HepG2 (cell line): ENCODE measurements around the gene PNN. TPM values are rescaled to one million over a fixed set of nuclear protein-coding genes. Genes with fewer than 3 reads are reported as not detected.

ENCODE experiments used
- ARID2 ChIP-seq: sonication (generic); formaldehyde crosslinking; IDR thresholded peaks from 2 replicates; pipeline ENCODE4 v1.8.1; 2022; ENCODE audit warnings: mild to moderate bottlenecking, missing genetic modification reagents, borderline replicate concordance
- ARID5B ChIP-seq: IDR thresholded peaks from 2 replicates; pipeline ENCODE4 v1.4.0; 2020; ENCODE audit warnings: mild to moderate bottlenecking, missing genetic modification reagents
- CCDC6 ChIP-seq: sonication (generic); formaldehyde crosslinking; IDR thresholded peaks from 2 replicates; pipeline ENCODE4 v1.8.1; 2022; ENCODE audit warnings: mild to moderate bottlenecking, missing genetic modification reagents, moderate library complexity
- DR1 ChIP-seq: sonication (generic); formaldehyde crosslinking; IDR thresholded peaks from 2 replicates; pipeline ENCODE4 v1.8.0; 2021; ENCODE audit warnings: mild to moderate bottlenecking, missing genetic modification reagents, inconsistent platforms
- EED ChIP-seq: sonication (generic); formaldehyde crosslinking; IDR thresholded peaks from 2 replicates; pipeline ENCODE4 v1.5.0; 2020; ENCODE audit warnings: mild to moderate bottlenecking, missing genetic modification reagents
- ETV6 ChIP-seq: sonication (generic); formaldehyde crosslinking; conservative IDR thresholded peaks from 2 replicates; pipeline ENCODE4 v1.4.0; 2020; ENCODE audit warnings: missing genetic modification reagents
- GATAD2A ChIP-seq: IDR thresholded peaks from 2 replicates; pipeline ENCODE4 v1.6.1; 2016
- JDP2 ChIP-seq: sonication (generic); formaldehyde crosslinking; IDR thresholded peaks from 2 replicates; pipeline ENCODE4 v1.8.1; 2022; ENCODE audit warnings: missing genetic modification reagents, borderline replicate concordance
- KDM2A ChIP-seq: sonication (generic); formaldehyde crosslinking; IDR thresholded peaks from 2 replicates; pipeline ENCODE4 v1.4.0; 2020; ENCODE audit warnings: low read depth, missing genetic modification reagents, borderline replicate concordance
- KDM4B ChIP-seq: sonication (generic); formaldehyde crosslinking; IDR thresholded peaks from 2 replicates; pipeline ENCODE4 v1.4.0; 2020; ENCODE audit warnings: missing genetic modification reagents
- KDM5B ChIP-seq: sonication (generic); formaldehyde crosslinking; IDR thresholded peaks from 2 replicates; pipeline ENCODE4 v1.4.0; 2020; ENCODE audit warnings: missing genetic modification reagents, mild to moderate bottlenecking, borderline replicate concordance
- NFKBIZ ChIP-seq: IDR thresholded peaks from 2 replicates; pipeline ENCODE4 v1.6.1; 2018; ENCODE audit warnings: missing genetic modification reagents, missing compliant biosample characterization
- RAD21 ChIP-seq: fragments of 450-650 bp; formaldehyde crosslinking; IDR thresholded peaks from 2 replicates; pipeline ENCODE4 v1.5.0; 2020; ENCODE audit warnings: mild to moderate bottlenecking
- SIN3B ChIP-seq: fragments of 150-350 bp; IDR thresholded peaks from 2 replicates; pipeline ENCODE4 v1.6.1; 2014; ENCODE audit warnings: low read length
- TBX3 ChIP-seq: fragments of 450-650 bp; IDR thresholded peaks from 2 replicates; pipeline ENCODE4 v1.6.1; 2017; ENCODE audit warnings: antibody characterized with exemption, mild to moderate bottlenecking, inconsistent platforms, borderline replicate concordance
- ZBTB42 ChIP-seq: sonication (generic); formaldehyde crosslinking; IDR thresholded peaks from 2 replicates; pipeline ENCODE4 v1.5.0; 2020; ENCODE audit warnings: mild to moderate bottlenecking, missing genetic modification reagents
- ZBTB43 ChIP-seq: sonication (generic); formaldehyde crosslinking; conservative IDR thresholded peaks from 2 replicates; pipeline ENCODE4 v1.4.0; 2020; ENCODE audit warnings: missing genetic modification reagents
- ZNF121 ChIP-seq: sonication (generic); formaldehyde crosslinking; IDR thresholded peaks from 2 replicates; pipeline ENCODE4 v1.5.0; 2020; ENCODE audit warnings: mild to moderate bottlenecking, missing genetic modification reagents
- ZNF446 ChIP-seq: sonication (generic); formaldehyde crosslinking; IDR thresholded peaks from 2 replicates; pipeline ENCODE4 v1.5.0; 2020; ENCODE audit warnings: mild to moderate bottlenecking, missing genetic modification reagents
- ZNF543 ChIP-seq: sonication (generic); formaldehyde crosslinking; IDR thresholded peaks from 2 replicates; pipeline ENCODE4 v1.4.0; 2020; ENCODE audit warnings: mild to moderate bottlenecking, missing genetic modification reagents
- ZNF772 ChIP-seq: sonication (generic); formaldehyde crosslinking; IDR thresholded peaks from 2 replicates; pipeline ENCODE4 v1.5.0; 2020; ENCODE audit warnings: mild to moderate bottlenecking, missing genetic modification reagents
- ZNF790 ChIP-seq: sonication (generic); formaldehyde crosslinking; IDR thresholded peaks from 2 replicates; pipeline ENCODE4 v1.8.0; 2022; ENCODE audit warnings: missing genetic modification reagents, mild to moderate bottlenecking, borderline replicate concordance
- polyA plus RNA-seq, 8 experiments: library from polyadenylated mRNA; depleted of rRNA in 3 of 8; stranded (reverse) in 7 of 8; unstranded in 1 of 8; fragments of >200 nt; fragmentation: Illumina TruSeq in 4 of 8; extraction: Trizol in 4 of 8; gene quantifications; 2 replicates each; pipeline versions ENCODE4 v1.2.1 to v1.2.3, GENCODE V29; 2011 to 2016; ENCODE audit warnings: low read depth in 4 of 8, missing spikeins in 1 of 8, mixed read lengths in 1 of 8; ENCODE audit not compliant: insufficient read depth in 1 of 8
- total RNA-seq, 5 experiments: library from RNA; depleted of rRNA; stranded (reverse); fragments of >200 nt; fragmentation: Illumina TruSeq; extraction: Trizol; gene quantifications; 2 replicates each; pipeline ENCODE4 v1.2.3, GENCODE V29; 2016; ENCODE audit warnings: low read depth in 1 of 5
- TF ChIP-seq, protein P1 (sequence below): sonication (generic); formaldehyde crosslinking; IDR thresholded peaks from 2 replicates; pipeline ENCODE4 v1.4.0; 2020; ENCODE audit warnings: mild to moderate bottlenecking, missing genetic modification reagents

PNN gene
- total and polyA plus RNA-seq, 2 of the 13 experiments (the other 11 are each of a cell fraction or from before 2014, with no cell fraction given), result 58.0 to 214 TPM

- TF ChIP-seq ZBTB43 (CRISPR knock-in tag) (peak; percentile 89; the same call in 1 of the 2 replicates), JDP2 (CRISPR knock-in tag) (no peak), ZNF772 (CRISPR knock-in tag) (peak; percentile 97), ZNF446 (CRISPR knock-in tag) (peak; percentile 62; the same call in 1 of the 2 replicates), DR1 (peak; percentile 96; the same call in 1 of the 2 replicates), RAD21 (peak; percentile 66), ETV6 (CRISPR knock-in tag) (peak; percentile 91; the same call in 1 of the 2 replicates), ARID2 (CRISPR knock-in tag) (peak; percentile 93; the same call in 1 of the 2 replicates), ZNF790 (CRISPR knock-in tag) (no peak), TBX3 (peak; percentile 94), SIN3B (no peak; the same call in none of the 2 replicates), CCDC6 (CRISPR knock-in tag) (no peak), ZNF121 (CRISPR knock-in tag) (peak; percentile 99), KDM4B (CRISPR knock-in tag) (no peak), KDM5B (CRISPR knock-in tag) (no peak; the same call in 1 of the 2 replicates), ZBTB42 (no peak; the same call in 1 of the 2 replicates), EED (CRISPR knock-in tag) (peak; percentile 96; the same call in 1 of the 2 replicates), GATAD2A (CRISPR knock-in tag) (peak; percentile 91), KDM2A (peak; percentile 98), ZNF543 (CRISPR knock-in tag) (peak; percentile 96), NFKBIZ (peak; percentile 83), ARID5B (peak; percentile 83)
- TF ChIP-seq, protein P1, sequence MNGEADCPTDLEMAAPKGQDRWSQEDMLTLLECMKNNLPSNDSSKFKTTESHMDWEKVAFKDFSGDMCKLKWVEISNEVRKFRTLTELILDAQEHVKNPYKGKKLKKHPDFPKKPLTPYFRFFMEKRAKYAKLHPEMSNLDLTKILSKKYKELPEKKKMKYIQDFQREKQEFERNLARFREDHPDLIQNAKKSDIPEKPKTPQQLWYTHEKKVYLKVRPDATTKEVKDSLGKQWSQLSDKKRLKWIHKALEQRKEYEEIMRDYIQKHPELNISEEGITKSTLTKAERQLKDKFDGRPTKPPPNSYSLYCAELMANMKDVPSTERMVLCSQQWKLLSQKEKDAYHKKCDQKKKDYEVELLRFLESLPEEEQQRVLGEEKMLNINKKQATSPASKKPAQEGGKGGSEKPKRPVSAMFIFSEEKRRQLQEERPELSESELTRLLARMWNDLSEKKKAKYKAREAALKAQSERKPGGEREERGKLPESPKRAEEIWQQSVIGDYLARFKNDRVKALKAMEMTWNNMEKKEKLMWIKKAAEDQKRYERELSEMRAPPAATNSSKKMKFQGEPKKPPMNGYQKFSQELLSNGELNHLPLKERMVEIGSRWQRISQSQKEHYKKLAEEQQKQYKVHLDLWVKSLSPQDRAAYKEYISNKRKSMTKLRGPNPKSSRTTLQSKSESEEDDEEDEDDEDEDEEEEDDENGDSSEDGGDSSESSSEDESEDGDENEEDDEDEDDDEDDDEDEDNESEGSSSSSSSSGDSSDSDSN (CRISPR knock-in tag), result no peak
Observed at GRCh38 chr14:39174560-39175444, at the start of gene PNN (continued).
